CD4-positive, alpha-beta T cell treated with Interleukin-6 for 4 hours (primary cell): ENCODE measurements around the gene GGCX.

Experiments
- DNase-seq: peaks from one replicate; pipeline ENCODE4 v3.0.0-alpha.2; 2020; ENCODE audit warnings: mixed read lengths

Gene GGCX

DNA sequence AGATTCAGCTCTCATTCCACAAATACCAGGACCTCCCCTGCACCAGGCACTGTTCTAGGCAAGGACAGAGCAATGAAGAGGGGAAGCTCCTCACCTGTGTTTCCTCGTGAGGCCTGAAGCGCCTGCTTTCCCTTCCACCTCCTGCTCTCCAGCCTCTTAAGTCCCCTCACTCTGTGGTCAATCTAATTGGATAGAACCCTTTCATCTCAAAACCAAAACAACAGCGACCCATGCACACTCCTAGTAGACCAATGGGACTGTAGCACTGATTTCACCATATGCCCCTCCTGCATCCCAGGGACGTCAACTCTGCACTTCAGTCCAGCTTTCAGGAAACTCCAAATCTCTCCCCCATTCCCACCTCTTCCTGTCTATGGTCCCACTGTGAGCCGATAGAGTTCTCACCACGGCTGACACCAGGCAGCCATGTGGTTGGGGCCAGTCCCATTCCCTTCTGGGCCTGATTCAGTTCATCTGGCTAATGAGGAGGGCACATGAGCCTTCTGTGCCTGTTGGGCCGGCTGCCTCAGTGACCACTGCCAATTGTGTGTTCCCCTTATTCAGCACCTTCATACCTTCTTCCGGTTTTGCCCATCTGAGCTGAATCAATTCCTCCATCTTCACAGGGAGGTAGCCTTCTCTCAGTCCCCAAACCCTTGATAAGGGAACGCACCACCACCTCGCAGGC, 55.6 kb downstream of the GGCX start:
- DNase-seq: no peak

DNA sequence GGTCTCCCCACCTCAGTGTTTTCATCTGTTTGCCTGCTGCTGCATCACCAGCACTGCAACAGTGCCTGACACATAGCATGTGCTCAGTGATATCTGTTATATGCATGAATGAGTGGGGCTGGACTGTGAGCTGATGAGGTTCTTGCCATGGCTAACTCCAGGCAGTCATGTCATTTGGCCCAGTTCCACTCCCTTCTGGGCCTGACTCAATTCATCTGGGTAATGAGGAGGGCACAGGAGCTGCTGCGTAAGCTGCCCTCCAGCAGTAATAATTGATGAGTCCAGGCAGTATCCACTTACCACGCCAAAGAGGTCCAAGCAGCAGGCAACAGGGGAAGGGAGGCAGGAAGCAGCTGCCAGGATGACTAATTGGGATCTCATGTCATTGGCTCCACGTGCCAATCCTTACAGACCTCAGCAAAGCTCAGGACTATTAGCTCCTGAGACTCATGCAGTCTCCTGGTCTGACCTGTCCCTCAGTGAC, 56.5 kb downstream of the GGCX start:
- DNase-seq: no peak

DNA sequence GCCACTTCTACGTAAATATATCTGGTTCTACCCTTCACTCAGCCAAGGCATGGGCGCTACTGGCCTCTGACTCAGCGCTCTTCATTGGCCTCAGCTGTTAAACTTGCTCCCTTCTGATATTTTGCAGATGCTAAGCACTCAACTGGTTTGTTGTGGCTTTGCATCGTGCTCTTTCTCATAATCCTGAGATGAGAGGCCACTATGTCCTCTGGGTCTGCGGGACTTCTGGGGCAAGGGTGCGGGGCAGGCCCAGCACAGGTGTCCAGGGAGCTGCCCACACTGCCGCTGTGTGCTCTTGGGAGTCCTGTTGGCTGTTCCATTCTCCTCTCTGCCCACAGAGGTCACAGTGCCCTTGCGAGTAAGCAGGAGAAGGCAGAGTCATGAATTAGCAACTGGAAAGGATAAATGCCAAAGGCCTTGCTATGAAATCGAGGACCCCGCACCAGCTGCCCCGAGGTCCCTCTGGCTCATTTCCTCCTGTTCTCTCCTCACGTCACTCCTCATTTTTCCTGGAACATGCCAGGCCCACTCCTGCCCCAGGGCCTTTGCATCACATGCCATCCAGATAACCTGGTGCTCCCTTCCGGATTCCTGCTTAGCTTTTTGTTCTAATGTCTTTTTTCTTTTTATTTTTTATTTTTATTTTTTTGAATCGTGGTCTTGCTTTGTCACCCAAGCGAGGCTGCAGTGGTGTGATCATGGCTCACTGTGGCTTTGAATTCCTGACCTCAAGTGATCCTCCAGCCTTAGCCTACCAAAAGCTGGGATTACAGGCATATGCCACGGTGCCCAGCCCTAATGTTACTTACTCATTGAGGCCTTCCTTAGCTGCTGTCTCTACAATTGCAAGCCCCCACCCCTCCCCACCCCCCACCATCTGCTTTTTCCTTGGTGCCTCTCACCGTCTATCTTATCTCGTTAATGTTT, 57.2 kb downstream of the GGCX start:
- no peak for DNase-seq

- no peak for DNase-seq
Measured at GRCh38 chr2:85503168-85503850, 58.0 kb downstream of the GGCX start.

DNA sequence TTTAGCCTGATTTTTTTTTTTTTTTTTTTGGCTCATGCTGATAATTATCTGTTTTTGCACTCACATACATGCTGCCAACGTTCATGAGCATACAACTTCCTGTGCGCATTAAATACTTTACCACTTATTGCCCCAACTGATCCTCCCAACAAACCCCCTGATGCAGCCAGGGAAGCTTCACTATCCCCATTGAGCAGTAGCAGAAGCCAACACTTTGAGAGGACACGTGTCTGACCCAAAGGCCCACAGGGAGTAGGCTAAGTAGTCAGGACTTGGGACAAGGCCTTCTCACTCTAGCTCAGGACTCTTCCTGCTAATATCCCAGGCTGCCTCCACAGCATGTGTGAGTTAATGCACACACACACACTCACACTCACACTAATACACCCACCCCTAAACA, 58.6 kb downstream of the GGCX start:
- DNase-seq: no peak

DNA sequence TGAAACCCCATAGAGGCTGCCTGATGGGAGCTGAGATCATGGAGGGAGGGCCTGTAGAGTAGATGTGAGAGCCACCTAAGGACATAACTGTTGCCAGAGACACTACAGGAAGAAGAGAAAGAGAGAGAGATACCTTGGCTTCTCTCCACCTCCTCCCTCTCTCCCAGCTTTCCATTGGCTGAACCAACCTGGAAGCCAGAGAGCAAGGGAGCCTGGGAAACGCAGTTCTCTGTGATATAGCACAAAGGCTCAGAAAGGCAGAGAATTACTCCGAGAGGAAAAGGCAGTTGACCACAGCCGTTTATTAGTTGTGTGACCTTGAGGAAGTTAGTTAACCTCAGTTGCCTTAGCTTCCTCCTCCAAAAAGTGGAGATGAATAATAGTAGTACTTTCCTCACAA, 60.0 kb downstream of the GGCX start:
- DNase-seq: no peak

DNA sequence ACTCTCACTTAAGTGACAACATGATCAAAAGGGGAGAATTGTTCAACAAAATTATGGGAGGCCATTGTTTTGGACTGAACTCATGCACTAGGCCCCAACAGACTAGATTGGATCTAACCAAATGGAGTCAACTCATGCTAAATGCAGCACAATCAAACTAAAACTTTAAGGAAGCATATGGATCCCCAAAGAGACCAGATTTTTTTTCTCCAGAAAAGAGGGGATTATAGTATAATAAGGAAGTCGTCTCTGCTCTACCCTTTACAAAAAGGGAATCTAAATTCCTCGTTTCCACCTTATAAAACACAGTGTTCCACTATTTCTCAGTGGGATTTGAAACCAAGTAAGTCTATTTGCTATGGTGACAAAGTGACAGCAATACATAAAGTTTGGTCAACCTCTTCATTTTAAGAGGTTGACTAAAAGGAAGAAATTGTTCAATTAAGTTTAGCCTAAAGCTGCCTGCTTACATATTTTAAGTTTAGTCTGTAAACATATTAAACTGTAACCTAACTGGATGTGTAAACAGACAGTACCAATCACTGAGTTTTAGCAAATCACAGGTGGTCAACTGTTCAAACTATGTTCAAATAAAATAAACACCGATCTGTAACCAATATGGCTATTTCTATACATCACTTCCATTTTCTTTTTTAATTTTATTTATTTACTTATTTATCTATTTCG, 63.2 kb downstream of the GGCX start:
- DNase-seq: no peak

GRCh38 chr2:85496436-85496835, 64.9 kb downstream of the GGCX start:
- no peak for DNase-seq
